Activated CD4-positive, alpha-beta memory T cell treated with anti-CD3 and anti-CD28 coated beads, Interleukin-2, amount 10 ng/mL, durations not matched to agents 7 days and 5 days (primary cell): ENCODE measurements around the gene TRIM8. TPM values are rescaled to one million over a fixed set of nuclear protein-coding genes. Genes with fewer than 3 reads are reported as not detected.

ENCODE experiments used
- CTCF ChIA-PET: fragments of 350-600 bp; sonication (Branson Sonifier 250); formaldehyde crosslinking; loops from one replicate; lab custom pipeline; 2021; ENCODE audit warnings: antibody characterized with exemption, inconsistent platforms; lab: Charles Lee
- POLR2A ChIA-PET: fragments of 350-600 bp; sonication (Branson Sonifier 250); formaldehyde crosslinking; loops from one replicate; lab custom pipeline; 2021; ENCODE audit warnings: antibody characterized with exemption; lab: Charles Lee
- DNase-seq: peaks from one replicate; pipeline ENCODE4 v3.0.0-alpha.2; 2020
- H3K27ac Mint-ChIP-seq: one replicate; pipeline ENCODE4 v1.8.0; 2021; ENCODE audit warnings: mild to moderate bottlenecking, mixed read lengths
- H3K27me3 Mint-ChIP-seq: one replicate; pipeline ENCODE4 v1.8.0; 2021; ENCODE audit warnings: mixed read lengths
- H3K36me3 Mint-ChIP-seq: one replicate; pipeline ENCODE4 v1.8.0; 2021; ENCODE audit warnings: low read depth, mixed read lengths
- H3K4me1 Mint-ChIP-seq: one replicate; pipeline ENCODE4 v1.8.0; 2021; ENCODE audit warnings: mixed read lengths
- H3K4me3 Mint-ChIP-seq: one replicate; pipeline ENCODE4 v1.8.0; 2021; ENCODE audit warnings: mild to moderate bottlenecking, mixed read lengths
- H3K9me3 Mint-ChIP-seq: one replicate; pipeline ENCODE4 v1.8.0; 2021; ENCODE audit warnings: mixed read lengths
- total RNA-seq, 2 experiments: library from RNA; stranded (reverse); gene quantifications; one replicate each; pipeline ENCODE4 v1.2.3, GENCODE V29; 2021

The TRIM8 gene
- total RNA-seq, 2 experiments from 2014 or later, result 53.0 to 56.0 TPM

DNA sequence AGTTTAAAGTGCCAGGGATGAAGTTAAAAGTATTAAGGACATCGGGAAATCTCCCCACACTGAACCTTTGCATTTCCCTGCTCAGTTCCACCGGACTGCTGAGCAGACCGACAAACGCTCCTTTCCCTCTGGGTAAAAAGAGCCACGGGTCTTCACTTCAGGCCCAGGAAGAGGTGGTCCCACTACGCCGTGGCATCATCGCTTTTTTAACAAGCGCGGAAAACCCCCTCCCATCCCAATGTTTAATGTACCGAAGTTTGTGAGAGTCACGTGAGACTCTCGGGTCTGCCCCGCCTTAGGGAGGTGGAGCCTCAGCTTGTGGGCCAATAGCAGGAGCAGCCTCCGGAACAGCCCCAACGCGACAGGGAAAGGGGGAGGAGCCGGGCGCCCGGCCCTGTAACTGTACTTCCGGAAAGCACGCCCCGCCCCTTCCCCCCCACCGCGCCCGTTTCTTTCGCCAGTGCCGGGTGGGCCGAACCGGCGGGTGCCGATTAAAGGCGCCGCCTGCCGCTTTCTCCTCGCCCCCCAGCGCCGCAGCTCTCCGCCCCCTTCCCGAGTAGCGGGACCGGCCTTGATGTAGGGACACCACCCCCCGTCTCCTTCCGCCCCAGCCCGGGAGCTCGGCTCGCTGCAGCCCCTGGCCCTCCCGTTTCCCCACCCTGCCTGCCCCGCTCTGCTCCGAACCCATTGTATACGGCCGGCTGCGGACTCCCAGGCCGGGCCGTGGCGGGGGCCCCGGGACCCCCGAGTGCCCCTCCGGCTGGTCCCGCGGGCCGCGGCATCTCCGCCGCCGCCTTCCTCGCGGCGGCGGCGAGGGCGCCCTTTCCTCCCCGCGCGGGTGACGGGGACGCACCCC lies 2.2 kb upstream of the TRIM8 start:
- ChIA-PET POLR2A (interaction anchor here (0.5 to 2.4 kb wide), 19 partner anchors 8 to 222 kb away, joined by 3 to 16 read pairs (median 4); partner anchors contain the start of genes ARL3, FBXL15, SFXN2 and SUFU), CTCF (interaction anchor here (0.7 to 2.3 kb wide), 5 partner anchors 32 to 190 kb away, joined by 3 to 11 read pairs (median 4); partner anchors contain the start of genes ACTR1A, ARL3 and SFXN2)
- peak; percentile 98 for DNase-seq
- Mint-ChIP-seq H3K4me1 (peaks cover 18% of the 10 kb centered on the region), H3K4me3 (peak overlapping the region; percentile 87), H3K36me3 (peaks cover 19% of the 10 kb centered on the region), H3K27ac (peak overlapping the region; percentile 84), H3K27me3 (peaks cover 4% of the 10 kb centered on the region), H3K9me3 (no peaks in the 10 kb centered on the region)

- Mint-ChIP-seq H3K36me3 (peaks cover 19% of the 10 kb centered on the region), H3K4me3 (peak overlapping the region; percentile 86), H3K27me3 (peaks cover 4% of the 10 kb centered on the region), H3K9me3 (no peaks in the 10 kb centered on the region), H3K27ac (peak overlapping the region; percentile 88), H3K4me1 (peaks cover 25% of the 10 kb centered on the region)
- ChIA-PET POLR2A (interaction anchor here (0.8 to 2.4 kb wide), 12 partner anchors 9 to 222 kb away, joined by 3 to 16 read pairs (median 6); partner anchors contain the start of genes ARL3, FBXL15, SFXN2 and SUFU), CTCF (interaction anchor here (0.7 to 0.8 kb wide), 3 partner anchors 32 to 190 kb away, joined by 3 to 4 read pairs (median 4); no protein-coding TSS in a partner anchor)
- DNase-seq, result peak; percentile 54
Measured at GRCh38 chr10:102642736-102643335, 1.4 kb upstream of the TRIM8 start.

DNA sequence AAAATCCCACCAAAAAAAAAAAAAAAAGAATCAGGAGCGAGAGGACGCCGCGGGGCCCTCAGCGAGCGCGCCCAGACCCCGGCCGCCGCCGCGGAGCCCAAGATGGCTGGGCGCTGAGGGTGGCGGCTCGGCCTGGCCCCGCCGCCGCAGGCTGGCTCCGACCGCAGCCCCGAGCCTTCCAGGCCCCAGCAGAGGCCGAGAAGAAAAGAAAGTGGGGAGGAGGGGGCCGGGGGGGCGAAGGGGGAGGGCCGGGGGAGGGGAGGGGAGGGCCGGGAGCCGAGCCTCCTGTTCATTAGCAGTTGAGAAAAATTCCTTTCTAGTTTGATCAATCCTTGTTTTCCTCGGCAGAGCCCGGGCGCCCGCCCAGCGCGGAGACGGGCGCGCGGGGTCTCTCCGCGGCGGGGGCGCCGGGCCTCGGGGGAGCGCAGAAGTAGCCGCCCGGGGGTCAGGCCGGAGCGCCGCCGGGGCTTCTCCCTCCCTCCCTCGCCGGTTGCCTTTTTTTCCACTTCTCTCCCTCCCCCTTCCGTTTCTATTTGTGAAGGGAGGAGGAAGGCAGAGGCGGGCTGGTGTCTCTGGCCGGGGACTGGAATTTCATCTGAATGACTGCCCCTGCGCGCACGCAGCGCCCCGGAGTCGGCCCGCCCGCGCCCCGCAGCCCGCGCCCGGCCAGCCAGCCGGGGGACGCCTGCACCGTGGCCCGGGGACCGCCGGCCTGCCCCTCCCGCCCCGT lies 778 bp upstream of the TRIM8 start:
- H3K4me3 Mint-ChIP-seq, result peak overlapping the region; percentile 86
- peaks cover 19% of the 10 kb centered on the region for H3K36me3 Mint-ChIP-seq
- no peaks in the 10 kb centered on the region for H3K9me3 Mint-ChIP-seq
- H3K27ac Mint-ChIP-seq, result peak overlapping the region; percentile 88
- POLR2A ChIA-PET, result interaction anchor here (0.6 to 5.0 kb wide), 24 partner anchors 8 to 724 kb away, joined by 3 to 130 read pairs (median 6); partner anchors contain the start of genes ACTR1A, ARL3, C10orf95 and CNNM2
- CTCF ChIA-PET, result interaction anchor here (0.9 to 3.8 kb wide), 8 partner anchors 8 to 70 kb away, joined by 3 to 39 read pairs (median 8); partner anchors contain the start of genes ARL3 and SFXN2
- H3K27me3 Mint-ChIP-seq, result peaks cover 4% of the 10 kb centered on the region
- DNase-seq, result peak; percentile 40
- peaks cover 32% of the 10 kb centered on the region for H3K4me1 Mint-ChIP-seq

DNA sequence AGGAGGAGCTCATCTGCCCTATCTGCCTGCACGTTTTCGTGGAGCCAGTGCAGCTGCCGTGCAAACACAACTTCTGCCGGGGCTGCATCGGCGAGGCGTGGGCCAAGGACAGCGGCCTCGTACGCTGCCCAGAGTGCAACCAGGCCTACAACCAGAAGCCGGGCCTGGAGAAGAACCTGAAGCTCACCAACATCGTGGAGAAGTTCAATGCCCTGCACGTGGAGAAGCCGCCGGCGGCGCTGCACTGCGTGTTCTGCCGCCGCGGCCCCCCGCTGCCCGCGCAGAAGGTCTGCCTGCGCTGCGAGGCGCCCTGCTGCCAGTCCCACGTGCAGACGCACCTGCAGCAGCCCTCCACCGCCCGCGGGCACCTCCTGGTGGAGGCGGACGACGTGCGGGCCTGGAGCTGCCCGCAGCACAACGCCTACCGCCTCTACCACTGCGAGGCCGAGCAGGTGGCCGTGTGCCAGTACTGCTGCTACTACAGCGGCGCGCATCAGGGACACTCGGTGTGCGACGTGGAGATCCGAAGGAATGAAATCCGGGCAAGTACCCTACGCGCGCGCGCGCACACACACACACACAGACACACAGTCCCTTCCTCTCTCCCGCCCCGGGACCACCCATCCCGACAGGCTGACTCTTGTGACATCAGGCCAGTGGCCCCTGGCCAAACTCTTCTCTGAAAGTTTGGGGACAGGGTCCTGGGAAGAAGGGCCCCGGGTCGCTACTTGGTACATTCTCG lies 538 bp downstream of the TRIM8 start:
- ChIA-PET CTCF (interaction anchor here (0.6 to 3.8 kb wide), 16 partner anchors 9 to 1177 kb away, joined by 3 to 39 read pairs (median 4); partner anchors contain the start of genes ACTR1A, ARL3 and SFXN2), POLR2A (interaction anchor here (0.7 to 5.0 kb wide), 27 partner anchors 9 to 723 kb away, joined by 3 to 130 read pairs (median 5); partner anchors contain the start of genes ACTR1A, ARL3, C10orf95 and CNNM2)
- peak overlapping the region; percentile 98 for H3K27ac Mint-ChIP-seq
- peak; percentile 84 for DNase-seq
- no peaks in the 10 kb centered on the region for H3K9me3 Mint-ChIP-seq
- H3K27me3 Mint-ChIP-seq, result no peaks in the 10 kb centered on the region
- H3K36me3 Mint-ChIP-seq, result peaks cover 23% of the 10 kb centered on the region
- H3K4me1 Mint-ChIP-seq, result peaks cover 43% of the 10 kb centered on the region
- H3K4me3 Mint-ChIP-seq, result peak overlapping the region; percentile 90

DNA sequence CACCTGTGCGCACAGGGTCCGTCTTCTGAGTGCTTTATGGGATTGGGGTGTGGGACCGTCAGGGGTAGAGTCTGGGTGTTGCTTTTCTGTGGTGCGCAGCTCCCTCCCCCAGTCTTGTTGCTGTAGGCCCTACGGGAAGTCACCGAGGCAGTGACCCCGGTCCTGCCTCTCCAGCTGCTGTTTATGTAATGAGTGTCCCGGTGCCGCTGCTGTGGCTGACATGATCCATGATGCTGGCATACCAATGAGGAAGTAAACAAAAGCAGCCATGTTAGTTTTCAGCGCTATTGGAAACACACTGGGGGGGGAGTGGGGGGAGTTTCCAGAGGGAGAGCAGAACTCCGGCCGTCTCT lies 1.1 kb downstream of the TRIM8 start:
- peak overlapping the region; percentile 90 for H3K4me3 Mint-ChIP-seq
- no peaks in the 10 kb centered on the region for H3K9me3 Mint-ChIP-seq
- H3K36me3 Mint-ChIP-seq, result peaks cover 23% of the 10 kb centered on the region
- POLR2A ChIA-PET, result interaction anchor here (0.7 to 5.0 kb wide), 21 partner anchors 8 to 526 kb away, joined by 3 to 130 read pairs (median 14); partner anchors contain the start of genes ACTR1A, ARL3, C10orf95 and SFXN2
- DNase-seq, result peak; percentile 58
- peak overlapping the region; percentile 98 for H3K27ac Mint-ChIP-seq
- CTCF ChIA-PET, result interaction anchor here (0.6 to 3.8 kb wide), 11 partner anchors 9 to 1177 kb away, joined by 3 to 39 read pairs (median 7); partner anchors contain the start of genes ARL3 and SFXN2
- H3K27me3 Mint-ChIP-seq, result no peaks in the 10 kb centered on the region
- H3K4me1 Mint-ChIP-seq, result peaks cover 47% of the 10 kb centered on the region

- Mint-ChIP-seq H3K9me3 (no peaks in the 10 kb centered on the region), H3K4me1 (peaks cover 53% of the 10 kb centered on the region), H3K4me3 (peak overlapping the region; percentile 90), H3K36me3 (peaks cover 23% of the 10 kb centered on the region), H3K27me3 (no peaks in the 10 kb centered on the region), H3K27ac (peak overlapping the region; percentile 98)
- CTCF ChIA-PET, result interaction anchor here (0.6 to 3.8 kb wide), 10 partner anchors 10 to 1178 kb away, joined by 3 to 39 read pairs (median 4); partner anchors contain the start of genes ARL3 and SFXN2
- POLR2A ChIA-PET, result interaction anchor here (0.6 to 5.0 kb wide), 23 partner anchors 10 to 528 kb away, joined by 3 to 130 read pairs (median 11); partner anchors contain the start of genes ACTR1A, ARL3, C10orf95 and FBXL15
- peak; percentile 82 for DNase-seq
Measured at GRCh38 chr10:102645741-102646609, 1.7 kb downstream of the TRIM8 start.

DNA sequence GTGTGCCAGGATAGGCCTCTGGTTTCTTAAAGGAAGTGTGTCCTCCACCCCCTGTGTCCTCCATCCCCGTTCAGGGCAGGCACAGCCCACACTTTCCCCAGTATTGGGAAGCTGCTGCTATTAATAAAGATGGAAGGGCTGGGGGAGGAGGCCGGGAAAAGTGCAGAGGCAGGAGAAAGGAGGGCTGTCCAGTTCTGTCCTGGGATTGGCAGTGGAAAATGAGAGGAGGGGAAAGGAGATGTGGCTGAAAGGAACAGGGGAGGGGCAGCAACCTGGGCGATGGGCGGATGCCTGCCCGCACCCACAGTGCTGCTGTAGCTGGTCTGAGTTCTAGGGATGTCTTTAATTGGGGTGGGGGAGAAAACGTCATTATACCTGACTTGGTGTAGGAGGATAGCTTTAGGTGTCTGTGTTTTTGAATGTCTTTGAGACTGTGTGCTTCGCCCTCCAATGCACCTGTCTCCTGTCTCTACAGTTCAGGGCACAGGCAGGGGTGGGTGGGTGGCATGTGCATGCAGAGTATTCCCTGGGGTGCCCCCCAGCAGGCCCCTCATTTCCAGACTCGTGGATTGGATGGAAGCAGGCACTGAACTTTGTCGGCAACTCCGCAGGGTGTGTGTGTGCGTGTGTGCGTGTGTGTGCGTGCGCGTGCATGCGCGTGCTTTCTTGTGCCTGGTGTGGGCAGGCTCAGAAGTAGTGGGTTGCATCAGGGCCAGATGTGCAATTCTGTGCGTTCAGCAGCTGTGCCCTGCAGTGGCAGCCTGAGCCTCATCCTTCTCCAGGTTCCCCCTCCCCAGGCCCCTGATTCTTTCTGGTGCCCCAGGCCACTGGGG lies 2.5 kb downstream of the TRIM8 start:
- ChIA-PET POLR2A (interaction anchor here (0.7 to 5.0 kb wide), 19 partner anchors 9 to 529 kb away, joined by 3 to 130 read pairs (median 15); partner anchors contain the start of genes ACTR1A, ARL3, C10orf95 and FBXL15), CTCF (interaction anchor here (0.6 to 3.8 kb wide), 8 partner anchors 9 to 417 kb away, joined by 3 to 39 read pairs (median 4); partner anchors contain the start of genes ARL3 and SFXN2)
- Mint-ChIP-seq H3K4me3 (peak overlapping the region; percentile 90), H3K27ac (peak overlapping the region; percentile 98), H3K9me3 (no peaks in the 10 kb centered on the region), H3K27me3 (no peaks in the 10 kb centered on the region), H3K36me3 (peaks cover 23% of the 10 kb centered on the region), H3K4me1 (peaks cover 56% of the 10 kb centered on the region)
- DNase-seq, result peak; percentile 68

DNA sequence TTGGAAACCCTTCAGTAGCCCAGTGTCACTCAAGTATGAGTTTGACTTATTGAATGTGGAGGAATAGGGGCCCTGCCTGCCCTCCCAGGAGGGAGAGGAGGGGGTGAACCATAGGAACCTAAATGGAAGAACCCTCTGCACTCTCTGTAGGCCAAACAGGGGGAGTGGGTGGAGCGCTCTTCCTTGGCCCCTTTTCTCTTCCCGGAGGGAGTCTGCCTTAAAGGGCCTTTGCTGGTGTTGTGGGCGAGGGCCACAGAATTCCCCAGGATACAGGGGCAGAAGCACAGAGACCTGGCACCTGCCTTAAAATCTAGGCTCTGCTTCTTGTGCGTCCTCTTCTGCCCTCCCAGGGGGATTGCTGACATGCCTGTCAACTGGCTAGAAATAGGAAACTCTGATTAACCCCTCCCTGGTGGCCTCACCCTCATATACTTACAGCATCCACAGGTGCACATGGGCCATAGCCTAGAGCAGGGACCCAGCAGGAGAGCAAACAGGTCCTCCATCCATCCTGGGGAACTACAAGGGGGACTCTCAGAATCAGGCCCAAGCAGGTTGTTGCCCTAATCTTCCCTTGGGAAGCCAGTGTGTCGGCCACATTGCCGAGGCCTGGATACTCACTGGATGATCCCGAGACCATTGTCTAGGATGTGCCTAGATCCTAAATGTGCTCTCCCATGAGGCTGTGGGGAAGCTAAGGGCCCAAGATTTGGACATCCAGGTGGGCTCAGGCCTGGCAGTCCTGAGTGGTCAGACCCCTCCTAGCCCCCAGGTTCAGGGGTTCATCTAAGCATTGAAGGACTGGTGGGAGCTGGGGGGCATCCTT lies 3.4 kb downstream of the TRIM8 start:
- no peak for DNase-seq
- Mint-ChIP-seq H3K27me3 (no peaks in the 10 kb centered on the region), H3K27ac (peak overlapping the region; percentile 98), H3K4me3 (peak overlapping the region; percentile 90), H3K36me3 (peaks cover 29% of the 10 kb centered on the region), H3K9me3 (no peaks in the 10 kb centered on the region), H3K4me1 (peaks cover 63% of the 10 kb centered on the region)
- CTCF ChIA-PET, result interaction anchor here (3.7 to 3.8 kb wide), 2 partner anchors 14 to 23 kb away, joined by 20 to 22 read pairs; no protein-coding TSS in a partner anchor
- POLR2A ChIA-PET, result interaction anchor here (1.6 to 5.0 kb wide), 8 partner anchors 12 to 146 kb away, joined by 4 to 130 read pairs (median 38); partner anchors contain the start of genes ACTR1A, ARL3, SFXN2 and SUFU

GRCh38 chr10:102648269-102648888 lies 4.1 kb downstream of the TRIM8 start:
- Mint-ChIP-seq H3K27ac (peak overlapping the region; percentile 98), H3K4me1 (peaks cover 70% of the 10 kb centered on the region), H3K9me3 (no peaks in the 10 kb centered on the region), H3K4me3 (peak overlapping the region; percentile 59), H3K36me3 (peaks cover 35% of the 10 kb centered on the region), H3K27me3 (no peaks in the 10 kb centered on the region)
- POLR2A ChIA-PET, result interaction anchor here (2.3 to 5.0 kb wide), 2 partner anchors 12 to 66 kb away, joined by 13 to 106 read pairs; partner anchors contain the start of genes ARL3 and SFXN2
- CTCF ChIA-PET, result no interaction called here
- DNase-seq, result no peak
